Endometrial microvascular endothelial cells (primary cell): Measurements from ENCODE around the gene TRIM60. TPM values are rescaled to one million over a fixed set of nuclear protein-coding genes. Genes with fewer than 3 reads are reported as not detected.
"Not testable (repeated sequence)": the region's sequence is repeated elsewhere in the genome, so short reads cannot be mapped to it uniquely, and the experiment has no call there.

Experiments
- in situ Hi-C: cut with HindIII; loops from 2 replicates; pipeline ENCODE4 v1.10.0; 2017; ENCODE audit warnings: low sequenced_read_pairs, low pct_unique_long_range_greater_than_20kb; ENCODE audit errors: inconsistent ontology term
- total RNA-seq: library from RNA; depleted of rRNA; stranded (reverse); fragments of >200 nt; gene quantifications from one replicate; pipeline ENCODE4 v1.2.3, GENCODE V29; 2015; ENCODE audit errors: inconsistent ontology term

Gene TRIM60
- total RNA-seq, 1 donor from 2014 or later = not detected

GRCh38 chr4:165027762-165028402 lies 3.9 kb upstream of the TRIM60 start:
- in situ Hi-C loops = no loop called here

GRCh38 chr4:165048170-165048569 lies 16.4 kb downstream of the TRIM60 start:
- in situ Hi-C loops = no loop called here

GRCh38 chr4:165052627-165053026 lies 20.8 kb downstream of the TRIM60 start:
- in situ Hi-C loops = no loop called here

- in situ Hi-C loops = no loop called here
Measured at GRCh38 chr4:165053645-165054044, 21.8 kb downstream of the TRIM60 start, which contains the start of gene TRIM75. Gene TRIM75 (plus strand): TSS chr4:165053866. CDS start chr4:165059148, 5,282 bp downstream.

GRCh38 chr4:165055601-165056000 lies 23.8 kb downstream of the TRIM60 start:
- in situ Hi-C loops = no loop called here

GRCh38 chr4:165058666-165059065 lies 26.9 kb downstream of the TRIM60 start:
- in situ Hi-C loops = no loop called here

- in situ Hi-C loops = no loop called here
Measured at GRCh38 chr4:165059386-165059785, 27.6 kb downstream of the TRIM60 start.

- in situ Hi-C loops = no loop called here
Measured at GRCh38 chr4:165060938-165061337, 29.1 kb downstream of the TRIM60 start.

- in situ Hi-C loops = no loop called here
Measured at GRCh38 chr4:165070560-165070959, 38.8 kb downstream of the TRIM60 start.

- in situ Hi-C loops = not testable (repeated sequence)
Measured at GRCh38 chr4:165073346-165073745, 41.5 kb downstream of the TRIM60 start.

- in situ Hi-C loops = no loop called here
Measured at GRCh38 chr4:165077034-165077578, 45.3 kb downstream of the TRIM60 start.

GRCh38 chr4:165079476-165079875 lies 47.7 kb downstream of the TRIM60 start:
- in situ Hi-C loops = no loop called here

GRCh38 chr4:165084787-165085186 lies 53.0 kb downstream of the TRIM60 start:
- in situ Hi-C loops = not testable (repeated sequence)

GRCh38 chr4:165085946-165086345 lies 54.1 kb downstream of the TRIM60 start:
- in situ Hi-C loops = no loop called here

GRCh38 chr4:165088366-165088765 lies 56.6 kb downstream of the TRIM60 start:
- in situ Hi-C loops = no loop called here

Other genes with a start within 250 kb of the TRIM60 start
- gene APELA, start 154.8 kb upstream of the TRIM60 start, total RNA-seq = not detected
- gene TRIM61, start 54.3 kb upstream of the TRIM60 start, total RNA-seq = not detected
- not detected for gene TRIM75, start 21.9 kb downstream of the TRIM60 start, total RNA-seq
- gene TMEM192, start 80.9 kb downstream of the TRIM60 start, total RNA-seq = 14.4 TPM
- 32.3 TPM for gene KLHL2, start 175.6 kb downstream of the TRIM60 start, total RNA-seq